Ascending aorta (tissue), 2 donors: ENCODE results near the gene MYEOV. TPM values are rescaled to one million over a fixed set of nuclear protein-coding genes. Genes with fewer than 3 reads are reported as not detected.

Experiments used
- DNase-seq, 2 donors: peaks; one replicate each; pipeline ENCODE4 v3.0.0-alpha.2; 2019; ENCODE audit warnings: low spot score in 2 of 2
- H3K27ac ChIP-seq, 2 donors: fragments of 200-600 bp; sonication (generic); one replicate each; pipeline ENCODE4 v1.5.1; 2016 to 2017; ENCODE audit warnings: mild to moderate bottlenecking in 1 of 2
- H3K27me3 ChIP-seq: fragments of 200-600 bp; sonication (generic); one replicate; pipeline ENCODE4 v1.5.1; 2017
- H3K36me3 ChIP-seq, 2 donors: fragments of 200-600 bp; sonication (generic); one replicate each; pipeline ENCODE4 v1.5.1; 2016
- H3K4me1 ChIP-seq, 2 donors: fragments of 200-600 bp; sonication (generic); one replicate each; pipeline ENCODE4 v1.5.1; 2016 to 2017; ENCODE audit warnings: mild to moderate bottlenecking in 1 of 2
- H3K4me3 ChIP-seq, 2 donors: fragments of 200-600 bp; sonication (generic); one replicate each; pipeline ENCODE4 v1.5.1; 2016 to 2017; ENCODE audit warnings: mild to moderate bottlenecking in 1 of 2
- H3K9me3 ChIP-seq, 2 donors: fragments of 200-600 bp; sonication (generic); one replicate each; pipeline ENCODE4 v1.5.1; 2016
- CTCF ChIP-seq, 3 experiments: fragments of 200-600 bp in 2 of 3; fragments of 450-650 bp in 1 of 3; sonication (generic) in 2 of 3; IDR thresholded peaks; one replicate each; pipeline ENCODE4 v1.5.1; 2016 to 2019; ENCODE audit warnings: antibody characterized with exemption in 3 of 3, mild to moderate bottlenecking in 1 of 3, moderate library complexity in 1 of 3
- intact Hi-C: fragments of 100-400 bp; cut with DNase I; formaldehyde crosslinking; loops from one replicate; pipeline ENCODE4 v1.15.1; 2023
- total RNA-seq: library from RNA; depleted of rRNA; stranded (reverse); fragments of >200 nt; gene quantifications from one replicate; pipeline ENCODE4 v1.1.0, GENCODE V29; 2016

MYEOV gene
- total RNA-seq, 1 donor from 2014 or later: not detected

GRCh38 chr11:69297787-69298266 lies 3.9 kb downstream of the MYEOV start:
- Histone ChIP-seq H3K4me3 (peak overlapping the region in 1 of 2 donors; percentile 39), H3K27ac (peak overlapping the region; percentile 85 to 93), H3K4me1 (peaks cover 27 to 38% of the 10 kb centered on the region in 2 donors)

GRCh38 chr11:69298267-69299022 lies 4.5 kb downstream of the MYEOV start:
- peak; percentile 77 to 93 for DNase-seq
- Histone ChIP-seq H3K27me3 (no peaks in the 10 kb centered on the region), H3K4me3 (peak overlapping the region in 1 of 2 donors; percentile 39), H3K36me3 (no peaks in the 10 kb centered on the region), H3K9me3 (no peaks in the 10 kb centered on the region), H3K4me1 (peaks cover 27 to 38% of the 10 kb centered on the region in 2 donors), H3K27ac (peak overlapping the region; percentile 85 to 93)
- TF ChIP-seq CTCF (IDR thresholded peaks at IDR 0.05): no peak
- intact Hi-C loops: loop anchor here (5.0 to 10.0 kb wide), 2 partner anchors 119 to 294 kb away; no protein-coding TSS in a partner anchor

More at GRCh38 chr11:69297787-69298266, 3.9 kb downstream of the MYEOV start:
- Histone ChIP-seq H3K36me3 (no peaks in the 10 kb centered on the region), H3K27me3 (no peaks in the 10 kb centered on the region), H3K9me3 (no peaks in the 10 kb centered on the region)
- TF ChIP-seq CTCF (IDR thresholded peaks at IDR 0.05): no peak
- no peak for DNase-seq
- intact Hi-C loops: loop anchor here (1.0 to 10.0 kb wide), 6 partner anchors 24 to 293 kb away; no protein-coding TSS in a partner anchor

GRCh38 chr11:69299023-69299461 lies 5.1 kb downstream of the MYEOV start:
- intact Hi-C loops: loop anchor here (5.0 to 10.0 kb wide), 2 partner anchors 118 to 294 kb away; no protein-coding TSS in a partner anchor
- Histone ChIP-seq H3K9me3 (no peaks in the 10 kb centered on the region), H3K27me3 (no peaks in the 10 kb centered on the region), H3K4me3 (peak overlapping the region in 1 of 2 donors; percentile 39), H3K4me1 (peaks cover 27 to 38% of the 10 kb centered on the region in 2 donors), H3K27ac (peak overlapping the region; percentile 85 to 93), H3K36me3 (no peaks in the 10 kb centered on the region)
- TF ChIP-seq CTCF (IDR thresholded peaks at IDR 0.05): no peak
- no peak for DNase-seq

- Histone ChIP-seq H3K36me3 (no peaks in the 10 kb centered on the region), H3K27ac (peak overlapping the region; percentile 85 to 93), H3K4me3 (no peak overlapping the region), H3K4me1 (peaks cover 27 to 38% of the 10 kb centered on the region in 2 donors), H3K27me3 (no peaks in the 10 kb centered on the region), H3K9me3 (no peaks in the 10 kb centered on the region)
- no peak for DNase-seq
- TF ChIP-seq CTCF (IDR thresholded peaks at IDR 0.05): no peak
- intact Hi-C loops: loop anchor here (5.0 to 10.0 kb wide), 2 partner anchors 118 to 295 kb away; no protein-coding TSS in a partner anchor
These were observed 5.6 kb downstream of the MYEOV start for GRCh38 chr11:69299572-69299971.

- DNase-seq: no peak
- H3K27ac ChIP-seq: peak overlapping the region; percentile 70 to 93
- intact Hi-C loops: no loop called here
- H3K4me3 ChIP-seq: no peak overlapping the region
- H3K9me3 ChIP-seq: no peaks in the 10 kb centered on the region
- TF ChIP-seq CTCF (IDR thresholded peaks at IDR 0.05): no peak
- no peaks in the 10 kb centered on the region for H3K36me3 ChIP-seq
- H3K27me3 ChIP-seq: no peaks in the 10 kb centered on the region
- peaks cover 27 to 38% of the 10 kb centered on the region in 2 donors for H3K4me1 ChIP-seq
These were observed 6.4 kb downstream of the MYEOV start for GRCh38 chr11:69300120-69301060.
